Neural cell (in vitro differentiated cells): ENCODE results near the gene MRPL30. TPM values are rescaled to one million over a fixed set of nuclear protein-coding genes. Genes with fewer than 3 reads are reported as not detected.

ENCODE experiments used
- H2AFZ ChIP-seq: fragments of 200-600, 300-800 bp; sonication (generic), shearing (Covaris generic); 2 replicates; pipeline ENCODE4 v1.6.0; 2014; ENCODE audit warnings: low read depth, mild to moderate bottlenecking, antibody characterized with exemption, low read length, moderate library complexity
- H3F3A ChIP-seq: fragments of 200-600 bp; shearing (Covaris generic); 2 replicates; pipeline ENCODE4 v1.6.1; 2016; ENCODE audit warnings: mild to moderate bottlenecking, moderate library complexity, mixed read lengths, antibody characterized with exemption, low read length; ENCODE audit not compliant: insufficient read depth, poor library complexity, severe bottlenecking
- H3K27ac ChIP-seq: fragments of 200-600, 300-800 bp; sonication (generic), shearing (Covaris generic); 2 replicates; pipeline ENCODE4 v1.5.1; 2014; ENCODE audit warnings: mild to moderate bottlenecking, low read length, moderate library complexity
- H3K27me3 ChIP-seq: fragments of 300-800, 200-600 bp; sonication (generic), shearing (Covaris generic); 2 replicates; pipeline ENCODE4 v1.6.0; 2014; ENCODE audit warnings: mild to moderate bottlenecking, low read depth, low read length, moderate library complexity; ENCODE audit not compliant: insufficient read depth
- H3K36me3 ChIP-seq: fragments of 300-800, 200-600 bp; sonication (generic), shearing (Covaris generic); 2 replicates; pipeline ENCODE4 v1.5.1; 2014; ENCODE audit warnings: mild to moderate bottlenecking, antibody characterized with exemption, low read length, moderate library complexity; ENCODE audit not compliant: insufficient read depth
- H3K4me2 ChIP-seq: fragments of 300-800, 200-600 bp; sonication (generic), shearing (Covaris generic); 2 replicates; pipeline ENCODE4 v1.6.0; 2014; ENCODE audit warnings: mild to moderate bottlenecking, low read length
- H3K4me3 ChIP-seq: fragments of 300-800, 200-600 bp; sonication (generic), shearing (Covaris generic); 2 replicates; pipeline ENCODE4 v1.5.1; 2014; ENCODE audit warnings: mild to moderate bottlenecking, low read length, moderate library complexity
- H3K79me2 ChIP-seq: fragments of 200-600 bp; shearing (Covaris generic); replicated peaks from 2 replicates; pipeline ENCODE4 v1.6.0; 2014; ENCODE audit warnings: mild to moderate bottlenecking, low read length, moderate library complexity; ENCODE audit not compliant: insufficient read depth
- H3K9ac ChIP-seq: fragments of 300-800, 200-600 bp; sonication (generic), shearing (Covaris generic); 2 replicates; pipeline ENCODE4 v1.6.1; 2016; ENCODE audit warnings: mild to moderate bottlenecking, low read length, mixed read lengths
- H3K9me2 ChIP-seq: fragments of 200-600 bp; shearing (Covaris generic); 2 replicates; pipeline ENCODE4 v1.6.1; 2016; ENCODE audit warnings: mild to moderate bottlenecking, low read length, mixed read lengths; ENCODE audit not compliant: insufficient read depth
- H3K9me3 ChIP-seq: fragments of 200-600, 300-800 bp; sonication (generic), shearing (Covaris generic); 2 replicates; pipeline ENCODE4 v1.6.1; 2016; ENCODE audit warnings: mild to moderate bottlenecking, mixed run types, low read length, moderate library complexity, mixed read lengths
- H4K20me1 ChIP-seq: fragments of 200-600 bp; shearing (Covaris generic); 2 replicates; pipeline ENCODE4 v1.6.1; 2016; ENCODE audit warnings: mild to moderate bottlenecking, mixed run types; ENCODE audit not compliant: insufficient read depth
- EP300 ChIP-seq: fragments of 450-650 bp; conservative IDR thresholded peaks from 2 replicates; pipeline ENCODE4 v1.6.1; 2014; ENCODE audit warnings: antibody characterized with exemption, mild to moderate bottlenecking, moderate library complexity; ENCODE audit not compliant: poor library complexity, severe bottlenecking
- EZH2 ChIP-seq: fragments of 200-600, 300-800 bp; shearing (Covaris generic), sonication (generic); IDR thresholded peaks from 2 replicates; pipeline ENCODE4 v1.6.1; 2014; ENCODE audit warnings: antibody characterized with exemption, low read length, borderline replicate concordance, mild to moderate bottlenecking; ENCODE audit not compliant: insufficient read depth, poor library complexity, severe bottlenecking
- MXI1 ChIP-seq: fragments of 450-650 bp; conservative IDR thresholded peaks from 2 replicates; pipeline ENCODE4 v1.6.1; 2014; ENCODE audit warnings: antibody characterized with exemption, mild to moderate bottlenecking; ENCODE audit not compliant: poor library complexity, severe bottlenecking
- POLR2AphosphoS5 ChIP-seq: IDR thresholded peaks from 2 replicates; pipeline ENCODE4 v1.6.1; 2012
- RAD21 ChIP-seq: fragments of 450-650 bp; conservative IDR thresholded peaks from 2 replicates; pipeline ENCODE4 v1.6.1; 2014; ENCODE audit warnings: antibody characterized with exemption, mild to moderate bottlenecking, moderate library complexity
- SMC3 ChIP-seq: fragments of 450-650 bp; conservative IDR thresholded peaks from 2 replicates; pipeline ENCODE4 v1.6.1; 2014; ENCODE audit warnings: antibody characterized with exemption, mild to moderate bottlenecking, moderate library complexity; ENCODE audit not compliant: poor library complexity
- TAF1 ChIP-seq: IDR thresholded peaks from 2 replicates; pipeline ENCODE4 v1.6.1; 2012; ENCODE audit warnings: low read depth
- polyA plus RNA-seq: library from polyadenylated mRNA; depleted of rRNA; stranded (reverse); fragments of >200 nt; gene quantifications from 2 replicates; pipeline ENCODE4 v1.2.3, GENCODE V29; 2014
- TF ChIP-seq, protein P1 (sequence below): IDR thresholded peaks from 2 replicates; pipeline ENCODE4 v1.6.1; 2012; ENCODE audit warnings: borderline replicate concordance
- TF ChIP-seq, protein P2 (sequence below): fragments of 450-650 bp; IDR thresholded peaks from 2 replicates; pipeline ENCODE4 v1.5.1; 2014; ENCODE audit warnings: antibody characterized with exemption, mild to moderate bottlenecking, moderate library complexity; ENCODE audit not compliant: poor library complexity, severe bottlenecking

MRPL30 gene
- polyA plus RNA-seq, 1 donor from 2014 or later, result 43.1 TPM

DNA sequence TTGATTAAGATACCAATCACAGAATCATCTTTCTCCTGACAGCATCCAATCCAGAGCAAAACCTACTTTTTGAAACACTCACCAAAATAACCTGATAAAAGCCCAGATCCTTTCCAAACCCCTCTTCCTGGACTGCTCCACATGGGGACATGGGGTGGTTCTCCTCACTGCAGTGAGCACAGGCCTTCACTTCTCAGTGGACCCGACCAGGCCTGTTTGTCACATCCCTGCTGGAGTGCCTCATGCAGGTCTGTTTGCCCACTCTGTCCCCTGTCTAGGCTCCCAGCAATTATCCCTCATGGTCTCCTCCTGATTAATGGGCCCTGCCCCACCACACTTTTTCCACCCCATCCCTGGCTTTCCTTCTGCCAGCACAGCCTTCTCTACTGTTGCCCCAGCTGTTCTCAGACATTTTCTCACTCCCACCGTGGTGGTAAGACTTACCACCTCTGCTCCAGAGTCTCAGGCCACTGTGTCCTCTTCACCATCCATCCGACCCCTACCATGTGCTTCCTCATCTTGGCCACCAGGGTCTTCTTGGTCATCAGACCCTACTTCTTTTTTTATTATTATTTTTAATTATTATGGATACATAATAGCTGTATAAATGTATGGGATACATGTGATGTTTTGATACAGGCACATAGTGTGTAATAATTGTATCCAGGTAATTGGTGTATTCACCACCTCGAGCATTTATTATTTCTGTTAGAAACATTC lies 21.1 kb downstream of the MRPL30 start:
- TF ChIP-seq, protein P1, sequence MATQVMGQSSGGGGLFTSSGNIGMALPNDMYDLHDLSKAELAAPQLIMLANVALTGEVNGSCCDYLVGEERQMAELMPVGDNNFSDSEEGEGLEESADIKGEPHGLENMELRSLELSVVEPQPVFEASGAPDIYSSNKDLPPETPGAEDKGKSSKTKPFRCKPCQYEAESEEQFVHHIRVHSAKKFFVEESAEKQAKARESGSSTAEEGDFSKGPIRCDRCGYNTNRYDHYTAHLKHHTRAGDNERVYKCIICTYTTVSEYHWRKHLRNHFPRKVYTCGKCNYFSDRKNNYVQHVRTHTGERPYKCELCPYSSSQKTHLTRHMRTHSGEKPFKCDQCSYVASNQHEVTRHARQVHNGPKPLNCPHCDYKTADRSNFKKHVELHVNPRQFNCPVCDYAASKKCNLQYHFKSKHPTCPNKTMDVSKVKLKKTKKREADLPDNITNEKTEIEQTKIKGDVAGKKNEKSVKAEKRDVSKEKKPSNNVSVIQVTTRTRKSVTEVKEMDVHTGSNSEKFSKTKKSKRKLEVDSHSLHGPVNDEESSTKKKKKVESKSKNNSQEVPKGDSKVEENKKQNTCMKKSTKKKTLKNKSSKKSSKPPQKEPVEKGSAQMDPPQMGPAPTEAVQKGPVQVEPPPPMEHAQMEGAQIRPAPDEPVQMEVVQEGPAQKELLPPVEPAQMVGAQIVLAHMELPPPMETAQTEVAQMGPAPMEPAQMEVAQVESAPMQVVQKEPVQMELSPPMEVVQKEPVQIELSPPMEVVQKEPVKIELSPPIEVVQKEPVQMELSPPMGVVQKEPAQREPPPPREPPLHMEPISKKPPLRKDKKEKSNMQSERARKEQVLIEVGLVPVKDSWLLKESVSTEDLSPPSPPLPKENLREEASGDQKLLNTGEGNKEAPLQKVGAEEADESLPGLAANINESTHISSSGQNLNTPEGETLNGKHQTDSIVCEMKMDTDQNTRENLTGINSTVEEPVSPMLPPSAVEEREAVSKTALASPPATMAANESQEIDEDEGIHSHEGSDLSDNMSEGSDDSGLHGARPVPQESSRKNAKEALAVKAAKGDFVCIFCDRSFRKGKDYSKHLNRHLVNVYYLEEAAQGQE, result no peak
- TF ChIP-seq MXI1 (no peak), TAF1 (no peak), SMC3 (no peak), RAD21 (no peak), EP300 (no peak), EZH2 (no peak)
- TF ChIP-seq, protein P2, sequence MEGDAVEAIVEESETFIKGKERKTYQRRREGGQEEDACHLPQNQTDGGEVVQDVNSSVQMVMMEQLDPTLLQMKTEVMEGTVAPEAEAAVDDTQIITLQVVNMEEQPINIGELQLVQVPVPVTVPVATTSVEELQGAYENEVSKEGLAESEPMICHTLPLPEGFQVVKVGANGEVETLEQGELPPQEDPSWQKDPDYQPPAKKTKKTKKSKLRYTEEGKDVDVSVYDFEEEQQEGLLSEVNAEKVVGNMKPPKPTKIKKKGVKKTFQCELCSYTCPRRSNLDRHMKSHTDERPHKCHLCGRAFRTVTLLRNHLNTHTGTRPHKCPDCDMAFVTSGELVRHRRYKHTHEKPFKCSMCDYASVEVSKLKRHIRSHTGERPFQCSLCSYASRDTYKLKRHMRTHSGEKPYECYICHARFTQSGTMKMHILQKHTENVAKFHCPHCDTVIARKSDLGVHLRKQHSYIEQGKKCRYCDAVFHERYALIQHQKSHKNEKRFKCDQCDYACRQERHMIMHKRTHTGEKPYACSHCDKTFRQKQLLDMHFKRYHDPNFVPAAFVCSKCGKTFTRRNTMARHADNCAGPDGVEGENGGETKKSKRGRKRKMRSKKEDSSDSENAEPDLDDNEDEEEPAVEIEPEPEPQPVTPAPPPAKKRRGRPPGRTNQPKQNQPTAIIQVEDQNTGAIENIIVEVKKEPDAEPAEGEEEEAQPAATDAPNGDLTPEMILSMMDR, result no peak
- Histone ChIP-seq H3K4me3 (no peak overlapping the region), H2AFZ (no peak overlapping the region), H3K4me2 (no peak overlapping the region), H4K20me1 (no peaks in the 10 kb centered on the region), H3K36me3 (peaks cover 5% of the 10 kb centered on the region), H3K9ac (no peak overlapping the region), H3K27ac (no peak overlapping the region), H3K27me3 (no peaks in the 10 kb centered on the region), H3F3A (no peaks in the 10 kb centered on the region), H3K9me3 (no peaks in the 10 kb centered on the region), H3K9me2 (no peaks in the 10 kb centered on the region), H3K79me2 (no peaks in the 10 kb centered on the region)

DNA sequence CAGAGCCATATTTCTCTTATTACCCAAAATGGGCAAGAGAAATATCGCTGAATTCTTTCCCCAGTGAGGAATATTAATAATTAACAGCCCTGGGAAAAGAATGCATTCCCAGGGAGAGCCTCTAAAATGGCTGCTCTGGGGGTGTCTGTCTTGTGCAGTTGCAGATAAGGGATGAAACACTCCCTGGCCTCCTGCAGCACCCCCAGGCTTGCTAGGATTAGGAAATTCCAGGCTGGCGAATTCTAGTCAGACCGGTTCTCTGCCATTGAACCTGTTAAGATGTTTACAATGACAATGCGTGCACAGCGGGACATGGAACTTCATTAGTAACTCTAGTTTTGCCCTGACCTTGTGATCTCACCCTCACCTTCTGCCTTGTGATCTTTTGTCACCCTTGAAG lies 24.5 kb downstream of the MRPL30 start:
- TF ChIP-seq, protein P2, result no peak
- TF ChIP-seq MXI1 (no peak), POLR2AphosphoS5 (no peak), RAD21 (no peak), TAF1 (no peak), SMC3 (no peak), EP300 (no peak), EZH2 (no peak)
- TF ChIP-seq, protein P1, result no peak
- Histone ChIP-seq H3F3A (no peaks in the 10 kb centered on the region), H3K27me3 (no peaks in the 10 kb centered on the region)

More for the DNA sequence above, 24.5 kb downstream of the MRPL30 start:
- H4K20me1 ChIP-seq, result no peaks in the 10 kb centered on the region
- no peaks in the 10 kb centered on the region for H3K79me2 ChIP-seq
- H3K9me2 ChIP-seq, result no peaks in the 10 kb centered on the region
- H2AFZ ChIP-seq, result no peak overlapping the region
- H3K36me3 ChIP-seq, result no peaks in the 10 kb centered on the region
- no peaks in the 10 kb centered on the region for H3K9me3 ChIP-seq
- H3K9ac ChIP-seq, result no peak overlapping the region
- H3K27ac ChIP-seq, result no peak overlapping the region
- H3K4me3 ChIP-seq, result no peak overlapping the region
- H3K4me2 ChIP-seq, result no peak overlapping the region
